Trophoblast cell (in vitro differentiated cells and primary cell): ENCODE data around the gene AUTS2.

Source experiments
- DNase-seq, 2 donors: peaks; one replicate each; pipeline ENCODE4 v3.0.0-alpha.2; 2016
- H2AFZ ChIP-seq: 2 replicates; pipeline ENCODE4 v1.6.1; 2013; ENCODE audit warnings: low read length, moderate library complexity, mild to moderate bottlenecking; ENCODE audit not compliant: insufficient read depth, poor library complexity
- H2AK5ac ChIP-seq: 2 replicates; pipeline ENCODE4 v1.6.1; 2013; ENCODE audit warnings: mild to moderate bottlenecking, low read length
- H2BK120ac ChIP-seq: 2 replicates; pipeline ENCODE4 v1.6.1; 2013; ENCODE audit warnings: low read length, mild to moderate bottlenecking, moderate library complexity; ENCODE audit not compliant: insufficient read depth, poor library complexity
- H2BK12ac ChIP-seq: 2 replicates; pipeline ENCODE4 v1.6.1; 2013; ENCODE audit warnings: mild to moderate bottlenecking, low read length, moderate library complexity
- H2BK5ac ChIP-seq: 2 replicates; pipeline ENCODE4 v1.6.1; 2013; ENCODE audit warnings: low read length, low read depth, moderate library complexity, mild to moderate bottlenecking; ENCODE audit not compliant: poor library complexity
- H3K14ac ChIP-seq: 2 replicates; pipeline ENCODE4 v1.6.1; 2013; ENCODE audit warnings: mild to moderate bottlenecking, low read length
- H3K18ac ChIP-seq: 2 replicates; pipeline ENCODE4 v1.6.1; 2013; ENCODE audit warnings: mild to moderate bottlenecking, low read length
- H3K23ac ChIP-seq: 2 replicates; pipeline ENCODE4 v1.6.1; 2013; ENCODE audit warnings: low read length
- H3K27ac ChIP-seq: 2 replicates; pipeline ENCODE4 v1.5.1; 2013; ENCODE audit warnings: low read depth, mild to moderate bottlenecking, inconsistent platforms, low read length, moderate library complexity
- H3K27me3 ChIP-seq: 2 replicates; pipeline ENCODE4 v1.6.1; 2013; ENCODE audit warnings: inconsistent platforms, mild to moderate bottlenecking, low read length, moderate library complexity; ENCODE audit not compliant: insufficient read depth
- H3K36me3 ChIP-seq, 2 experiments: 1 replicate in 1 of 2; 2 replicates in 1 of 2; pipeline ENCODE4 v1.6.1; 2013; ENCODE audit warnings: low read length in 2 of 2, mild to moderate bottlenecking in 2 of 2, moderate library complexity in 1 of 2; ENCODE audit not compliant: insufficient read depth in 2 of 2, control insufficient read depth in 1 of 2
- H3K4ac ChIP-seq: 2 replicates; pipeline ENCODE4 v1.6.1; 2013; ENCODE audit warnings: low read depth, mild to moderate bottlenecking, low read length, moderate library complexity
- H3K4me1 ChIP-seq, 2 experiments: 1 replicate in 1 of 2; 2 replicates in 1 of 2; pipeline ENCODE4 v1.6.1; 2013; ENCODE audit warnings: low read length in 2 of 2, mild to moderate bottlenecking in 2 of 2, moderate library complexity in 1 of 2; ENCODE audit not compliant: insufficient read depth in 2 of 2, control insufficient read depth in 1 of 2
- H3K4me2 ChIP-seq: 2 replicates; pipeline ENCODE4 v1.6.1; 2013; ENCODE audit warnings: inconsistent platforms, mild to moderate bottlenecking, low read length, moderate library complexity
- H3K4me3 ChIP-seq: 2 replicates; pipeline ENCODE4 v1.5.1; 2013; ENCODE audit warnings: mild to moderate bottlenecking, low read depth, low read length, inconsistent platforms
- H3K79me1 ChIP-seq: one replicate; pipeline ENCODE4 v1.6.1; 2013; ENCODE audit warnings: low read length
- H3K79me2 ChIP-seq: 2 replicates; pipeline ENCODE4 v1.6.1; 2013; ENCODE audit warnings: low read length, mild to moderate bottlenecking; ENCODE audit not compliant: control insufficient read depth, insufficient read depth, poor library complexity
- H3K9ac ChIP-seq: 2 replicates; pipeline ENCODE4 v1.6.1; 2013; ENCODE audit warnings: mild to moderate bottlenecking, low read length
- H3K9me3 ChIP-seq: 2 replicates; pipeline ENCODE4 v1.6.1; 2013; ENCODE audit warnings: low read depth, mild to moderate bottlenecking, control low read depth, inconsistent platforms, low read length; ENCODE audit not compliant: insufficient read depth
- H4K12ac ChIP-seq: 2 replicates; pipeline ENCODE4 v1.6.1; 2013; ENCODE audit warnings: low read depth, mild to moderate bottlenecking, low read length, moderate library complexity
- H4K8ac ChIP-seq: 2 replicates; pipeline ENCODE4 v1.6.1; 2013; ENCODE audit warnings: low read depth, mild to moderate bottlenecking, low read length, moderate library complexity
- H4K91ac ChIP-seq: one replicate; pipeline ENCODE4 v1.6.1; 2013; ENCODE audit warnings: low read depth, mild to moderate bottlenecking, low read length, moderate library complexity
- WGBS: extraction: QIAGEN DNeasy Blood & Tissue Kit; methylation state at CpG from one replicate; pipeline ENCODE4 v1.1.7; 2013; ENCODE audit warnings: missing lambda C conversion rate; ENCODE audit not compliant: insufficient read length, insufficient coverage; ENCODE audit errors: extremely low coverage; 5-methylcytosine and 5-hydroxymethylcytosine counted together

The AUTS2 gene

DNA sequence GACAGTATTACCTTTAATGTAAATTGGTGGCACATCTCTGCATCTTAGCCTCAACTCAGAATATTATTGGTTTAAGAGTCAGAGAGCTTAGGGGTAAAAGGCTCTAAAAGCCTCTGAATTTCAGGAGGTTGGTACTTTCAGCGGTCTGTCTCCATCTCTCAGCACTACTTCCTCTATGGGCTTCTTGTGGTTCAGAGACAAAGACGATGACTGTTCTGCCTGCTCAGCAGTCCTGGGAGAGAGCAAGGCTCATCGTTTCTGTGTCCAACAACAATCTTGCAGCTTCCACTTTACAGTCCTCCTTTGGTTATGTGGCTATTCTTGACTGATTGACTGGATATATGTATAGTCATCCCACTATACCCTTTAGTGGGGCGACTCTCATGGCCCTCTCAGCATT, 394.7 kb downstream of the AUTS2 start:
- no peak overlapping the region for H4K8ac ChIP-seq
- H3K27me3 ChIP-seq: no peaks in the 10 kb centered on the region
- H3K9me3 ChIP-seq: no peaks in the 10 kb centered on the region
- H4K12ac ChIP-seq: no peak overlapping the region
- no peak overlapping the region for H2BK12ac ChIP-seq
- H3K79me1 ChIP-seq: no peaks in the 10 kb centered on the region
- no peak overlapping the region for H4K91ac ChIP-seq
- WGBS: no CpG with 5 or more reads among the region's 4 CpGs
- H3K14ac ChIP-seq: no peak overlapping the region
- no peak overlapping the region for H3K18ac ChIP-seq
- H2AFZ ChIP-seq: no peak overlapping the region
- no peak overlapping the region for H3K23ac ChIP-seq
- no peak overlapping the region for H3K4ac ChIP-seq
- no peak overlapping the region for H2AK5ac ChIP-seq
- H3K4me3 ChIP-seq: no peak overlapping the region
- no peaks in the 10 kb centered on the region for H3K36me3 ChIP-seq
- no peaks in the 10 kb centered on the region for H3K4me1 ChIP-seq
- H3K4me2 ChIP-seq: no peak overlapping the region
- H3K9ac ChIP-seq: no peak overlapping the region
- no peak overlapping the region for H3K27ac ChIP-seq
- no peaks in the 10 kb centered on the region for H3K79me2 ChIP-seq
- H2BK120ac ChIP-seq: no peak overlapping the region
- DNase-seq: no peak
- H2BK5ac ChIP-seq: no peak overlapping the region

- Histone ChIP-seq H3K27me3 (no peaks in the 10 kb centered on the region), H3K36me3 (no peaks in the 10 kb centered on the region), H3K79me2 (no peaks in the 10 kb centered on the region), H2AFZ (no peak overlapping the region), H3K4me3 (no peak overlapping the region), H4K91ac (no peak overlapping the region), H3K9me3 (no peaks in the 10 kb centered on the region), H2BK120ac (no peak overlapping the region), H3K4me2 (no peak overlapping the region), H2BK12ac (no peak overlapping the region), H3K18ac (no peak overlapping the region), H3K27ac (no peak overlapping the region), H3K79me1 (no peaks in the 10 kb centered on the region), H4K12ac (no peak overlapping the region), H3K4ac (no peak overlapping the region), H2AK5ac (no peak overlapping the region), H3K9ac (no peak overlapping the region), H4K8ac (no peak overlapping the region), H3K4me1 (no peaks in the 10 kb centered on the region), H3K23ac (no peak overlapping the region), H2BK5ac (no peak overlapping the region), H3K14ac (no peak overlapping the region)
- no CpG with 5 or more reads among the region's 1 CpG for WGBS
- DNase-seq: no peak
Measured at GRCh38 chr7:69994218-69994617, 395.9 kb downstream of the AUTS2 start.

DNA sequence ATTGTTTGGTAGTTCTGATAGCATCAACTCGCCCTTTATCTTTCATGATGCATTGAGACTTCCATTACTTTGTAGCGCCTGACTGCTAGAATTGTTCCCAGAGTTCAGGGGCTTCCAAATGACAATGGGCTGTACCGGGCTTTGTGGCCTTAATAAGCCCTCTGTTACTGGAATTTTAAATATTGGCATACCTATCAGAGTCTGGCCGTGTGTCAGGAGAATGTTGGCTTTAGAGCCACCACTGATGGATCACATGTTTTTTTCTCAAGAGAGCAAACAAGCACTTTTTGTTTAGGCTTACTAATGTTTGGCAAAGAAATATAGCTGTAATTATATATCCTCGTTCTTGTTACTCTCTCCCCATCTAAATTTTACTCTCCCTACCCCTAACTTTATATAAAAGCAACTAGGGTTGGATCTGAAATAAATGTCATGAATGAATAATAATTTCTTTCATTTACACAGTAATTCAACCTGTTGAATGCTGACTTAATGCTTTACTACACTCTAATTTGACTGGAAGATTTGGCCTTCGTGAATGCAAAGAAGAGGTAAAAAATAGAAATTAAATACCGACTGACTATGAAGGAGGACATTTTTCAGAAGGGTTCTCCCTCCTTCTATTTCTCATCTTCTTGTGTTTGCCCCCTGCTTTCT, 396.7 kb downstream of the AUTS2 start:
- H3K14ac ChIP-seq: no peak overlapping the region
- H2AFZ ChIP-seq: no peak overlapping the region
- H3K27me3 ChIP-seq: no peaks in the 10 kb centered on the region
- H3K4ac ChIP-seq: no peak overlapping the region
- no peaks in the 10 kb centered on the region for H3K4me1 ChIP-seq
- no peak overlapping the region for H3K4me3 ChIP-seq
- no peak overlapping the region for H3K4me2 ChIP-seq
- no peak overlapping the region for H4K12ac ChIP-seq
- no peak overlapping the region for H3K9ac ChIP-seq
- no peak for DNase-seq
- H2BK12ac ChIP-seq: no peak overlapping the region
- H2AK5ac ChIP-seq: no peak overlapping the region
- no peaks in the 10 kb centered on the region for H3K79me1 ChIP-seq
- H3K79me2 ChIP-seq: no peaks in the 10 kb centered on the region
- no peak overlapping the region for H3K27ac ChIP-seq
- no peak overlapping the region for H4K8ac ChIP-seq
- no peaks in the 10 kb centered on the region for H3K36me3 ChIP-seq
- H4K91ac ChIP-seq: no peak overlapping the region
- H2BK120ac ChIP-seq: no peak overlapping the region
- H3K23ac ChIP-seq: no peak overlapping the region
- H3K9me3 ChIP-seq: no peaks in the 10 kb centered on the region
- no peak overlapping the region for H3K18ac ChIP-seq
- no CpG with 5 or more reads among the region's 7 CpGs for WGBS
- H2BK5ac ChIP-seq: no peak overlapping the region

- Histone ChIP-seq H3K4me2 (no peak overlapping the region), H2BK5ac (no peak overlapping the region), H3K9ac (no peak overlapping the region), H3K4me1 (no peaks in the 10 kb centered on the region), H2AK5ac (no peak overlapping the region), H3K14ac (no peak overlapping the region), H3K27me3 (no peaks in the 10 kb centered on the region), H3K36me3 (no peaks in the 10 kb centered on the region), H3K27ac (no peak overlapping the region), H3K79me1 (no peaks in the 10 kb centered on the region), H2BK120ac (no peak overlapping the region), H3K4me3 (no peak overlapping the region), H3K4ac (no peak overlapping the region), H3K18ac (no peak overlapping the region), H3K23ac (no peak overlapping the region), H4K12ac (no peak overlapping the region), H2AFZ (no peak overlapping the region), H4K91ac (no peak overlapping the region), H4K8ac (no peak overlapping the region), H3K9me3 (no peaks in the 10 kb centered on the region), H3K79me2 (no peaks in the 10 kb centered on the region), H2BK12ac (no peak overlapping the region)
- no CpG with 5 or more reads among the region's 2 CpGs for WGBS
- DNase-seq: no peak
Measured at GRCh38 chr7:69996121-69996520, 397.8 kb downstream of the AUTS2 start.
